SW480 (cell line): ENCODE measurements around the gene PDCD2L.
"Not testable (repeated sequence)": the region's sequence is repeated elsewhere in the genome, so short reads cannot be mapped to it uniquely, and the experiment has no call there.

Experiments
- DNase-seq: peaks from one replicate; pipeline ENCODE4 v3.0.0-alpha.2; 2016; ENCODE audit warnings: low spot score

Gene PDCD2L

DNA sequence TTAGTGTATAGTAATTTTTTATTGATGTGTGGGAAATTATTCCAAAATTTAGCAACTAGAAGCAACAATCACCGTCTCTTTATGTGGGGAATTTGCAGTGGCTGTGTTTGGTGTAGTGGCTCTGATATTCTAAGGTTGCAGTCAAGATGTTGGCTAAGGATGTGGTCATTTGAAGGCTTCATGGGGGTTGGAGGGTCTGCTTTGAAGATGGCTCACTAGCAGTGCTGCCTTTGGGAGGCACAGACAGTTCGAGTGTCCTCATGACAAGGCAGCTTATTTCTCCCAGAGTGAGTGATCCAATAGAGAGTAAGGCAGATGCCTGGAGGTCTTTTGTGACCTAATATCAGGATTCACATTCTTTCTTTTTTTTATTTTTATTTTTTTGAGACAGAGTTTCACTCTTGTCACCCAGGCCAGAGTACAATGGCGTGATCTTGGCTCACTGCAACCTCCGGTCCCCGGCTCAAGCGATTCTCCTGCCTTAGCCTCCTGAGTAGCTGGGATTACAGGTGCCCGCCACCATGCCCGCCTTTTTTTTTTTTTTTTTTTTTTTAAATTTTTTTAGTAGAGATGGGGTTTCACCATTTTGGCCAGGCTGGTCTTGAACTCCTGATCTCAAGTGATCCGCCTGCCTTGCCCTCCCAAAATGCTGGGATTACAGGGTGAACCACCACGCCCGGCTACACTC lies 30.5 kb upstream of the PDCD2L start:
- no peak for DNase-seq

DNA sequence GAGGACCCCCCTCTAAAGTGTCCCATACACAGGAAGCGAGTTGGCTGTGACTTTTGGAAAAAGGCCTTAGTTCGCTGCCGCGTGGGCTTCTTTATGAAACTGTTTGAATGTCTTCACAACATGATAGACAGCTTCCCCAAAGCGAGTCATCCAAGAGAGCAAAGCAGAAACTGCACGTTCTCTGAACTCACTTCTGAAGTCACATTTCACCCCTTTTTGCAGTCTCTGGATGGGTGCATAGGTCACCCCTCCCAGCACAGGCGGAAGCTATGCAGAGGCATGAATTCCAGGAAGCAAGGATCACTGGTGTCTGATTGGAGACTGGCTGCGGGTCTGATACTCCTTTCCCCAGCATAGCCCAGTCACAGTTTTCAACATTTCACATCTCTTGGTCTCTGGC lies 28.6 kb upstream of the PDCD2L start:
- DNase-seq: no peak

DNA sequence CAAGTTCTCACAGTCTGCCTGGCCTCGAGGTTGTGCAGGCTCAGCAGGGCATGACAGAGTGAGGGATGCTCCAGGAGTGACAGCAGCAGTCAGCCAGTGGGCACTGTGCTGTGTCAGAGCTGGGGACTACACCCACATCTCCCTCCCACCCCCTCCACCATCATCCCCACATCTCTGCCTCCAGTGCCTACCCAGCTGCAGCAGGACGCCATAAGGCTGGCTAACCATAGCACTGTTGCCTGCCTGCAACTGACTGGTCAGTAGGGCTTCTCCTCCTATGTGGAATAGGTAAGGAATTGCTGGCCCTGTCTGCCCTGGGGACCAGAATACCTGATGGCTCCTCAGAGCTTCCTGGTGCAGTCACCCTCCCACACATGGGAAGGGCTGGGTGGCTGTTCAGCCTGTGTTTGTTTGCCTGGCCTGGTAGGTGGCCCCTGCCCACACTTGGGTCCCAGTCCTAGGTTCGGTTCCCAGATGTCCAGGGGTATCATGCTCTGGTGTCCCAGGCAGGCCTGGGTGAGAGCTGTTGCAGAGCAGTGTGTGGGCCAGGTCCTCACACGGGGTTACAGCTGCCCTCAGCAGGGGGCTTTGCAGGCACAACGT lies 23.5 kb upstream of the PDCD2L start:
- DNase-seq: no peak

DNA sequence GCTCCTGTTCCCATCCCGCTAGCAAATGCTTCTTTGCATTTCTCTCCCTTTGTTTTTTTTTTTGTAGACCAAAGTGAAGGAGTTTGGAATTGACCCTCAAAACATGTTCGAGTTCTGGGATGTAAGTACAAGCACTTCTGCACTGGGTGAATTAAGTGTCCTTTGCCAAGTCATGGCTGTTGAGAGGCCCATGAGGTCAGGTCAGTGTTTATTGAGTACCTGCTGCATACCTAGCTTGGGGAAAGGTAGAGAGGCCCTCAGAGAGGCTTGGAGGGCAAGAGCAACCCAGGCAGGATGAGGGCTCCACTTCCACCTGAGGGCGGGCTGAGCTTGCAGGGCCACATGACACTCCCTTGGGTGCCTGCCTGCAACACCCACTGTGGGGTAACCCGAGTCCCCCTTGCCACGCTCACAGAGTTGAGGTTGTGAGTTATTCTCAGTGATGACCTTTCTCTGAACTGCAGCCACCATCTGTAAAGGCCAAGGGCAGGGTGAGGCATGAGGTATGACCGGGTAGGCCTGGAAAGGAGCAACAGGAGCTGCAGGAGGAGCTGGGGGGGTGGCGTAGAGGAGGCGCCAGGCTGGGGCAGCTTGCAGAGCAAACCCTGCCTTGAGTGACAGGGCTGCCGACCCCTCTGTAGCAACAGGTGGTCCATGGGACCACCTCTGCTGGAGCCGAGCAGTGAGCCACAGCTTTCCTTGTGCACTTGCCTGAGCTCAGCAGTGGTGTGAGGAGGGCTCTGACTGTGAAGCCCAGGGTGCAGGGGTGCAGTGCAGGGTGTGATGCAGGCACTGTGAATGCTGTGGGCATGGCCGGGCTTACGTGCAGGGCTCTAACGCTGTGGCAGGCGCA lies 22.6 kb upstream of the PDCD2L start:
- DNase-seq: no peak

DNA sequence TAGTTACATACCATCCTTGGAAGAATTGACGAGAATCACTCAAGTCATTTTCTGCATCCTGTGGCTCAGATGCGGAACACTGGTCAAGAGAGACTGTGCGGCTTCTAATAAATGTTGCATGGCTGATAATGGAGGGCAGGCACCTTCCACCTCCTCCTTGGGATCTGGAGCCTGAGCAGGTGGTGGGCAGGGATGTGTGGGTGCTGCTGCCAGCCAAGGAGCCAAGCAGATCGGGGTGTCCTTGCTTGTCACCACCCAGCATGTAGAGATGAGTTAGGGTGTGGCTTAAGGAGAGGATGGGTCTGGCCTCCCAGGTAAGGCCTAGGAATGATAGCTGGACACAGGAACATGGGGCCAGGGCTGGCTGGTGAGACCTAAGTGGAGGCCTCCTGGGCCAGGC lies 21.7 kb upstream of the PDCD2L start:
- no peak for DNase-seq

DNA sequence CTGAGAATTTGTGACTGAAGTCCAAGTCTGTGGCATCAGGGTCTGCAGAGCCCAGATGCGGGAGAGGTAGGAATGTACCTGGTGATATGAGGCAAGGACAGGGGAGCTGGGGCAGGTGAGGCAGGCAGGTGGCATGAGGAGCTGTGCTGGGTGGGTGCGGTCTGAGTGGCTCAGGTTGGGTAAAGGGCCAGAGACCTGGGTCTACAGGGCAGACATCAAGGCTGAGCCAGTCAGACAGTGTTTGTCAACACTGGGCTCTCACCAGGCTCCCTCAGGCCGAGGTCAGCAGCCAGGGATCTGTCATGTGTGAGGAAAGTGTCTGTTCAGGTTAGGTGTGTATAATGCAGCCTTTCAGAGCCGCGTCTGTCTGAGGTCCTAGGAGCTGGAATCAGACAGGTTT lies 20.6 kb upstream of the PDCD2L start:
- no peak for DNase-seq

DNA sequence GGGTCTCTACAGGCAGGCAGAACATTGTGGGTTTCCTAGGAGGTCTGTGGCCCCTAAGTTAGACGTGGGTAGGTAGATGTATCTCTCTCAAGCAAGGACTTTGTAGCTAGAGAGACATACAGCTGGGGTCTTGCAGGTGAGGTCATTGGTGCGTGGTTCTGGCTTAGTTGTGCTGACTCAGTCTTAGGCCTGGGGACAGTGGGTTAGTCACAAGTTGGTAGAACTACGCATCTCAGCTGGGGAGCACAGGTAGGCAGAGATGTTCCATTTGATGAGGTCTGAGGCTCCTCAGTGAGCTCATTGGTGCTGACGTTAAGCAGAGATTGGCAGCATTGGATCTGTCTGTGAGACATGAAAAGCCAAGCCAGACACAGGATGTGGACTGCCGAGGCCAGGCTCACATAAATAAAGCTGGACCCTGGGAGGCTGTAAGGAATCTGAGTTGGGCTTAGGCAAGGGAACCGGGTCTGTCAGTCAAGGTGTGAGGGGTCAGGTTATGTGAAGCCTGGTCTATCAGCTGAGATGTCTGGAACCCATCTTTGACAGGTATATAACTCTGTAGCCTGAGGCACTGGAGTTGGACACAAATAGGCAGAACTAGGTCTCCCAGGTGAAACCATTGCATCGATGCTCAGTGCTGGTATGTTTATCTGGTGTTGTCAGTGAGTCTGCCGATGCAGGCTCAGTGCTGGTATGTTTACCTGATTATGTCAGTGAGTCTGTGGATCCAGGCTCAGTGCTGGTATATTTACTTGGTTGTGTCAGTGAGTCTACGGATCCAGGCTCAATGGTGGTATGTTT lies 17.4 kb upstream of the PDCD2L start:
- DNase-seq: no peak

DNA sequence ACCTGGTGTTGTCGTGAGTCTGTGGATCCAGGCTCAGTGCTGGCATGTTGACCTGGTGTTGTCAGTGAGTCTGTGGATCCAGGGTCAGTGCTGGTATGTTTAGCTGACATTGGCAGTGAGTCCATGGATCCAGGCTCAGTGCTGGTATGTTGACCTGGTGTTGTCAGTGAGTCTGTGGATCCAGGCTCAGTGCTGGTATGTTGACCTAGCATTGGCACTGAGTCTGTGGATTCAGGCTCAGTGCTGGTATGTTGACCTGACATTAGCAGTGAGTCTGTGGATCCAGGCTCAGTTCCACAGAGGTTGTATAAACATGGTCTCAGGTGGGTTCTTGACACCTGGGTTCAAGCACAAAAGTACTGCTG lies 16.8 kb upstream of the PDCD2L start:
- no peak for DNase-seq

DNA sequence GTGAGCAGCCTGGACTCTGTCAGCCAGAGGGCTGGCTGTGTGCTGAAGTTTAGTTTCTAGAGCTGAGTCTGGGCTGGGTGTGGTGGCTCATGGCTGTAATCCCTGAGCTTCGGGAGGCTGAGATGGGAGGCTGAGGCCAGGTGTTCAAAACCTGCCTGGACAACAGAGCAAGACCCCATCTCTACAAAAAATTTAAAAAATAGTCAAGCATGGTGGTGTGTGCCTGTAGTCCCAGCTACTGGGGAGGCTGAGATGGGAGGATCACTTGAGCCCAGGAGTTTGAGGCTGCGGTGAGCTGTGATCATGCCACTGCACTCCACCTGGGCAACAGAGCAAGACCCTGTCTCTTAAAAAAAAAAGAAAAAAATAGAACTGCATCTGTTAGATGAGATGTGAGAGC lies 15.5 kb upstream of the PDCD2L start:
- not testable (repeated sequence) for DNase-seq

DNA sequence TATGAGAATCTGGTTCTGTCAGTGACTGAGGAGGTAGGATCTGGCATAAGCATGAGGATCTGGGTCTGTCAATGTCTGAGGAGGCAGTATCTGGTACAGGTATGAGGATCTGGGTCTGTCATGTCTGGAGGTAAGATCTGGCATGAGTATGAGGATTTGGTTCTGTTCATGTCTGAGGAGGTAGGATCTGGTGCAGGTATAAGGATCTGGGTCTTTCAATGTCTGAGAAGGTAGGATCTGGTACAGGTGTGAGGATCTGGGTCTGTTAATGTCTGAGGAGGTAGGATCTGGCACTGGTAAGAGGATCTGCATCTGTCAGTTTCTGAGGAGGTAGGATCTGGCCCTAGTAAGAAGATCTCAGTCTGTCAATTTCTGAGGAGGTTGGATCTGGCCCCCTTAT lies 12.4 kb upstream of the PDCD2L start:
- no peak for DNase-seq

DNA sequence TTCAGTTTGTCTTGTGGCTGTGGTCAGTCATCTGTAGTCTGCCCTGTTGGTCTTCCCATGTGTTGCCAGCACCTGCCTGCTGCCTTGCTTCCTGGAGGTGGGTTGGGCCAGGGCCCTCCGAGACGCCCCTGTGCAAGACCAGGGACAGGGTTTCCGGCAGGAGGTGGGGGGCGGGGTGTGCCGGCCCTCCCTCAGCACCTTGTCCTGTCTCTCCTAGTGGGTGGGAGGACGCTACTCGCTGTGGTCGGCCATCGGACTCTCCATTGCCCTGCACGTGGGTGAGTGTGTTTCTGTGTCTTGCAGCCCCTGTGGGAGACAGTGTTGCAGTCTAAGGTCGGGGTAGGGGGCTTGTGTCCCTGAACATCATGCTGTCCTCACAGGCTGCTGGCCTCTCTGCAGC lies 11.2 kb upstream of the PDCD2L start:
- no peak for DNase-seq

DNA sequence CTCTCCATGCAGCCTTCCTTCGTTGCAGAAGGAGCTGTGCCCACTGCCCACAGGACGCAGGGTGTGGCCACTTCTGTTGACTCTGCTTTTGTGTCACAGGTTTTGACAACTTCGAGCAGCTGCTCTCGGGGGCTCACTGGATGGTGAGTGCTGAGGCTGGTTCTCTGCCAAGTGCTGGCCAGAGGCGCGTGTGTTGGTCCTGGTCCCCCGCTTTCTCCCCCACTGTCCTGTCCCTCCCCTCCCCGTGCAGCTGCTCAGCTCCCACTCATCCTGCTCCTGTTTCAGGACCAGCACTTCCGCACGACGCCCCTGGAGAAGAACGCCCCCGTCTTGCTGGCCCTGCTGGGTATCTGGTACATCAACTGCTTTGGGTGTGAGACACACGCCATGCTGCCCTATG lies 10.6 kb upstream of the PDCD2L start:
- no peak for DNase-seq

DNA sequence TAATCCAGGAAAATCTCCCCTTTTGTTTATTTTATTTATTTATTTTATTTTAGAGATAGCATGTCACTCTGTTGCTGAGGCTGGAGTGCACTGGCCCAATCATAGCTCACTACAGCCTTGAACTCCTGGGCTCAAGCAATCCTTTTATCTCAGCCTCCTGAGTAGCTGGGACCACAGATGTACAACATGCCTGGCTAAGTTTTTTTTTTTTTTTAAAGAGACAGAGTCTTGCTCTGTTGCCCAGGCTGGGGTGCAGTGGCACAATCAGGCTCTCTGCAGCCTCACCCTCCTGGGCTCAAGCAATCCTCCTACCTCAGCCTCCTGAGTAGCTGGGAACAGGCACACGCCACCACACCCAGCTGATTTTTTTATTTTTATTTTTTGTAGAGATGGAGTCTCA lies 6.3 kb upstream of the PDCD2L start:
- no peak for DNase-seq

DNA sequence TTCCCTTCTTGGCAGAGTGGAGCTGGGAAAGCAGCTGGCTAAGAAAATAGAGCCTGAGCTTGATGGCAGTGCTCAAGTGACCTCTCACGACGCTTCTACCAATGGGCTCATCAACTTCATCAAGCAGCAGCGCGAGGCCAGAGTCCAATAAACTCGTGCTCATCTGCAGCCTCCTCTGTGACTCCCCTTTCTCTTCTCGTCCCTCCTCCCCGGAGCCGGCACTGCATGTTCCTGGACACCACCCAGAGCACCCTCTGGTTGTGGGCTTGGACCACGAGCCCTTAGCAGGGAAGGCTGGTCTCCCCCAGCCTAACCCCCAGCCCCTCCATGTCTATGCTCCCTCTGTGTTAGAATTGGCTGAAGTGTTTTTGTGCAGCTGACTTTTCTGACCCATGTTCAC lies 4.3 kb upstream of the PDCD2L start:
- no peak for DNase-seq

DNA sequence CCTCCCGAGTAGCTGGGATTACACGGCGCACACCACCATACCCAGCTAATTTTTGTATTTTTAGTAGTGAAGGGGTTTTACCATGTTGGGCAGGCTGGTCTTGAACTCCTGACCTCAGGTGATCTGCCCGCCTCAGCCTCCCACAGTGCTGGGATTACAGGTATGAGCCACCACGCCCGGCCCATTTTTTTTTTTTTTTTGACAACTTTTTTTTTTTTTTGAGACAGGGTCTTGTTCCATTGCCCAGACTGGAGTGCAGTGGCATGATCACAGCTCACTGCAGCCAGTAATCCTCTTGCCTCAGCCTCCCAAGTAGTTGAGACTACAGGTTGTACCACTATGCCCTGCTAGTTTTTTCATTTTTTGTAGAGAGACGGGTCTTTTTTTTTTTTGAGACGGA lies 3.4 kb upstream of the PDCD2L start:
- DNase-seq: not testable (repeated sequence)

DNA sequence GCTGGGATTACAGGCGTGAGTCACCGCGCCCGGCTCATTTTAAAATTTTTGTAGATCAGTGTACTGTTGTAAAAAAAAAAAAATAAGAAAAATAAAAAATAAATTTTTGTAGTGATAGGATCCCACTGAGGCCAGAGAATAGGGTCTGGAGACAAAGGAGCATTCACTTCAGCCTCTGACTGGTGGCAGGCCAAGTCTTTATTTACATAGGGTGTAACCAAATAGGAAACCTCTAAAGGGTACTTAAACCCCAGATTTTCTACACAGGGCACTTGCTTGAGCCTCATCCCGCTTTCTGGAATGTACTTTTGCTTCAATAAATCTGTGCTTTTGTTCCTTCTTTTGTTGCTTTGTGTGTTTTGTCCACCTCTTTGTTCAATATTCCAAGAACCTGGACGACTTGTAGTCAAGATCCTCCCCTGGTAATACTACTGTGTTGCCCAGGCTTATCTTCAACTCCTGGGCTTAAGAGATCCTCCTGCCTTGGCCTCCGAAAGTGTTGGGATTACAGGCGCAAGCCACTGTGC lies 2.1 kb upstream of the PDCD2L start:
- DNase-seq: no peak

DNA sequence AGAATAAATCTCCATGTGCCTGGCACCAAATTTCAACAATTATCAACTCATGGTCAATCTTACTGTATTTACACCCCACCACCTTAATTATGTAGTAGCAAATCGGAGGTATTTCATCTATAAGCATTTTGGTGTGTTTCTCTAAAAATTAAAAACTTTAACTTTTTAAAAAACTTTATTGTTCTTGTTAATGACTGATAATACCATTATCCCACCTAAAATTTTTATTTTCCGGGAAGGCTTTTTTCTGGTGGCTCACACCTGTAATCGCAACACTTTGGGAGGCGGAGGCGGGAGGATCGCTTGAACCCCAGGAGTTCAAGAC lies 453 bp upstream of the PDCD2L start:
- DNase-seq: no peak

DNA sequence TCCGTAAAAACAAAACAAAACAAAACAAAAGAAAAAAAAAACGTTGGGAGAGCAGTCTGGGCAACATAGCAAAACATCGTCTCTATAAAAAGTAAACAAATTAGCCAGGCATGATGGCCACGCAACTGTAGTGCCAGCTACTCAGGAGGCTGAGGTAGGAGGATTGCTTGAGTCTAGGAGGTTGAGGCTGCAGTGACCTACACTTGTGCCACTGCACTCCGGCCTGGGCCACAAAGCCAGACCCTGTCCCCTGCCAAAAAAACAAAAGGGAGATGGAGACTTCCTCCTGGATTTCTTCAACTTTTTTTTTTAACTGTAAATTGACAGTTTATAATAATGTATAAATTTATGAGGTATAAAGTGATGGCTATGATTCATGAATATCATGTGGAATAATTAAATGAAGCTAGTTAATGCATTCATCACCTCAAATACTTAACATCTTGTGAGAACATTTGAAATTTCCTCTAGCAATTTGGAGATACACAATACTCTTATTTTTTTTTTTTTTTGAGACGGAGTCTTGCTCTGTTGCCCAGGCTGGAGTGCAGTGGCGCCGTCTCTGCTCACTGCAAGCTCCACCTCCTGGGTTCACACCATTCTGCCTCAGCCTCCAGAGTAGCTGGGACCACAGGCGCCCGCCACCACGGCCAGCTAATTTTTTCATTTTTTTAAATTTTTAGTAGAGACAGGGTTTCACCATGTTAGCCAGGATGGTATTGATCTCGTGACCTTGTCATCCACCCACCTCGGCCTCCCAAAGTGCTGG lies 1.9 kb downstream of the PDCD2L start:
- no peak for DNase-seq

DNA sequence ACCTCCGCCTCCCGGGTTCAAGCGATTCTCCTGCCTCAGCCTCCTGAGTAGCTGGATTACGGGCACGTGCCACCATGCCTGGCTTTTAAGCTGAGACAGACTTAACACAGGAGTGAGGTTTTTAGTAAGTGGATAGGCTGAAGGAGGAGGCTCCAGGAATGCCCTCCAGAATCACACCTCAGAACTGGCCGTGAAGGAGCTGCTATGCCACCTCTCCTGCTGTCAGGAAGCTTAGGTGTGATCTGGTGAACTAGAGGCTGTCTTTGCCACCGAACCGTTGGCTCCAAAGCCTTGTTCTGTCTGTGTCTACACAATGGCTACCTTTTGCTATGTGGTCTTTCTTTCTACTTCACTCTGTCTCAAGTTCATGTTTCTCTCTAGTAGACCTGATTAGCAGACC lies 4.2 kb downstream of the PDCD2L start:
- DNase-seq: no peak

DNA sequence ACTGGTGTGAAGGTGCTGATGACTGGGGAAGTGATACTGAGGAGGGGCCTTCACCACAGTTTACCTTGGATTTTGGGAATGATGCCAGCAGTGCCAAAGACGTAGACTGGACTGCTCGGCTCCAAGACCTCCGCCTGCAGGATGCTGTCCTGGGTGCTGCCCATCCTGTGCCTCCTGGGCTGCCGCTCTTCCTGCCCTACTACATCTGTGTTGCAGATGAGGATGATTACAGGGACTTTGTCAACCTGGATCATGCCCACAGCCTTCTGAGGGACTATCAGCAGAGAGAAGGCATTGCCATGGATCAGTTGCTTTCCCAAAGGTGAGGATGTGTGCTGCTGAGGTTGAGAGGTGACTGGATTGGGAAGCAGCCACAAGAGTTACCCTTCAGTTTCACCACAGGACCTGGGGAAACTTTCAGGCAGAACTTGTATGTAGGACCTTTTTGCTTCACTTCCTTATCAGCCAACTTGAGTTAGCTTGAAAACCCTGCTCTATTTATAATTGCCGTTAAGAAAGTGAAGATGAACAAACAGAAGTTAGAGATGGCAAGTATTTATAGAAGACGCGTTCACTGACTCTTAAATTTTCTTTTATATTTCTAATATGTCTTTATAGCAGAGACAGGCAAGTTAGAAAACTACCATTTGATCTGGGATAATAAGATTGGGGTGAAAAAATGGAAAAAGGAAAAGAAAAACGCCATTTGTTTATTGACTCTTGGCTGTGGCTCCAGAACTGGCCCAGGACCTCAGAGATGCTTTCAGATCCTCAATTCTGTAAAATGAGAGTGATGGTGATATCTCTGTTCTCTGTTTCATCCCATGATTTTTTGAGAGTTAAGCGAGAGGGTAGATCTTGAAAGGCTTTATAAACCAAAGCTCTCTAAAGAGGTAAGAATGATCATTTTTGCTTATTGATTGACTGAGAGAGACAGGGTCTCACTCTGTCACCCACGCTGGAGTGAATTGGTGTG lies 5.3 kb downstream of the PDCD2L start:
- DNase-seq: no peak

DNA sequence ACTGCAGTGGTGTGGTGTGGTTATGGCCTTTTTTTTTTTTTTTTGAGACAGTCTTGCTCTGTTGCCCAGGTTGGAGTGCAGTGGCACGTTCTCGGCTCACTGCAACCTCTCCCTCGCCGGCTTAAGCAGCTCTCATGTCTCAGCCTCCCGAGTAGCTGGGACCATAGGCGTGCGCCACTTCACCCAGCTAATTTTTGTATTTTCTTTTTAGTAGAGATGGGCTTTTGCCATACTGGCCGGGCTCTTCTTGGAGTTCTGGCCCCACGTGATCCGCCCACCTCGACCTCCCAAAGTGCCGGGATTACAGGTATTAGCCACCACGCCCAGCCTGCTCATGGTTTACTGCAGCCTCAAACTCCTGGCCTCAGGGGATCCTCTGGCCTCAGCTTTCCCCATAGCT lies 7.0 kb downstream of the PDCD2L start:
- DNase-seq: no peak
